Measurements from ENCODE around the gene CHCHD6.
A peak's percentile ranks its signal among the peaks of the same experiment; 100 is the strongest.

CHCHD6 gene

GRCh38 chr3:126945891-126946290, 241.9 kb downstream of the CHCHD6 start:
- Histone ChIP-seq H3K9ac (no peak overlapping the region), H3K27me3 (no peaks in the 10 kb centered on the region), H3K4me3 (no peak overlapping the region), H3K4me2 (no peak overlapping the region), H3K9me3 (no peaks in the 10 kb centered on the region), H3K4me1 (peaks cover 73% of the 10 kb centered on the region), H4K20me1 (no peaks in the 10 kb centered on the region), H3K27ac (no peak overlapping the region), H3K36me3 (0 out of 2 replicates have a peak, but pooled peaks cover 7% of the 10 kb centered on the region)
- TF ChIP-seq Cebpa-rat (IDR thresholded peaks at IDR 0.05) = no peak

GRCh38 chr3:126946405-126946804, 242.4 kb downstream of the CHCHD6 start:
- Histone ChIP-seq H4K20me1 (no peaks in the 10 kb centered on the region), H3K4me1 (peaks cover 68% of the 10 kb centered on the region), H3K36me3 (0 out of 2 replicates have a peak, but pooled peaks cover 7% of the 10 kb centered on the region), H3K27ac (no peak overlapping the region), H3K4me3 (no peak overlapping the region), H3K9me3 (no peaks in the 10 kb centered on the region), H3K4me2 (no peak overlapping the region), H3K9ac (no peak overlapping the region), H3K27me3 (no peaks in the 10 kb centered on the region)
- TF ChIP-seq Cebpa-rat (IDR thresholded peaks at IDR 0.05) = no peak

GRCh38 chr3:126947429-126947828, 243.4 kb downstream of the CHCHD6 start:
- Histone ChIP-seq H3K4me1 (peaks cover 61% of the 10 kb centered on the region), H3K36me3 (0 out of 2 replicates have a peak, but pooled peaks cover 7% of the 10 kb centered on the region), H4K20me1 (no peaks in the 10 kb centered on the region)

GRCh38 chr3:126948980-126949535, 245.0 kb downstream of the CHCHD6 start:
- H3K36me3 ChIP-seq = no peaks in the 10 kb centered on the region
- H4K20me1 ChIP-seq = peaks cover 2% of the 10 kb centered on the region
- H3K4me1 ChIP-seq = peaks cover 71% of the 10 kb centered on the region
- H3K9me3 ChIP-seq = no peaks in the 10 kb centered on the region
- no peak overlapping the region for H3K27ac ChIP-seq
- H3K9ac ChIP-seq = no peak overlapping the region
- no peak for TF ChIP-seq Cebpa-rat (IDR thresholded peaks at IDR 0.05)
- H3K4me2 ChIP-seq = peak overlapping the region; percentile 66
- no peaks in the 10 kb centered on the region for H3K27me3 ChIP-seq
- H3K4me3 ChIP-seq = no peak overlapping the region

More at GRCh38 chr3:126947429-126947828, 243.4 kb downstream of the CHCHD6 start:
- H3K9ac ChIP-seq = no peak overlapping the region
- no peak for TF ChIP-seq Cebpa-rat (IDR thresholded peaks at IDR 0.05)
- no peak overlapping the region for H3K27ac ChIP-seq
- no peak overlapping the region for H3K4me3 ChIP-seq
- peak overlapping the region; percentile 66; the same call in 1 of the 2 replicates for H3K4me2 ChIP-seq
- no peaks in the 10 kb centered on the region for H3K9me3 ChIP-seq
- H3K27me3 ChIP-seq = no peaks in the 10 kb centered on the region

GRCh38 chr3:126951561-126951960, 247.5 kb downstream of the CHCHD6 start:
- H3K9me3 ChIP-seq = no peaks in the 10 kb centered on the region
- peaks cover 21% of the 10 kb centered on the region for H4K20me1 ChIP-seq
- H3K4me3 ChIP-seq = no peak overlapping the region
- no peaks in the 10 kb centered on the region for H3K36me3 ChIP-seq
- no peak overlapping the region for H3K9ac ChIP-seq
- H3K27ac ChIP-seq = no peak overlapping the region
- H3K4me1 ChIP-seq = peaks cover 81% of the 10 kb centered on the region
- H3K27me3 ChIP-seq = no peaks in the 10 kb centered on the region
- no peak for TF ChIP-seq Cebpa-rat (IDR thresholded peaks at IDR 0.05)
- H3K4me2 ChIP-seq = no peak overlapping the region

- H3K4me1 ChIP-seq = peaks cover 86% of the 10 kb centered on the region
- H3K9ac ChIP-seq = no peak overlapping the region
- no peaks in the 10 kb centered on the region for H3K36me3 ChIP-seq
- peaks cover 21% of the 10 kb centered on the region for H4K20me1 ChIP-seq
- no peak overlapping the region for H3K4me3 ChIP-seq
- H3K27ac ChIP-seq = no peak overlapping the region; the same call in 1 of the 2 replicates
- no peak overlapping the region for H3K4me2 ChIP-seq
- TF ChIP-seq Cebpa-rat (IDR thresholded peaks at IDR 0.05) = no peak
- no peaks in the 10 kb centered on the region for H3K9me3 ChIP-seq
- no peaks in the 10 kb centered on the region for H3K27me3 ChIP-seq
Measured at GRCh38 chr3:126952261-126952982, 248.4 kb downstream of the CHCHD6 start.

GRCh38 chr3:126952983-126953660, 249.1 kb downstream of the CHCHD6 start:
- no peak overlapping the region for H3K27ac ChIP-seq
- H3K4me3 ChIP-seq = no peak overlapping the region
- H3K9me3 ChIP-seq = no peaks in the 10 kb centered on the region
- no peak overlapping the region for H3K9ac ChIP-seq
- no peaks in the 10 kb centered on the region for H3K27me3 ChIP-seq
- H3K4me1 ChIP-seq = peaks cover 86% of the 10 kb centered on the region
- H3K4me2 ChIP-seq = peak overlapping the region; percentile 92; the same call in 1 of the 2 replicates
- TF ChIP-seq Cebpa-rat (IDR thresholded peaks at IDR 0.05) = no peak
- H4K20me1 ChIP-seq = peaks cover 21% of the 10 kb centered on the region
- H3K36me3 ChIP-seq = no peaks in the 10 kb centered on the region

GRCh38 chr3:126954141-126954842, 250.3 kb downstream of the CHCHD6 start:
- Histone ChIP-seq H3K27me3 (no peaks in the 10 kb centered on the region), H3K9ac (peak overlapping the region; percentile 16; the same call in 1 of the 2 replicates), H3K4me1 (peaks cover 86% of the 10 kb centered on the region), H3K27ac (peak overlapping the region; percentile 66), H3K9me3 (no peaks in the 10 kb centered on the region), H3K4me3 (0 out of 2 replicates have a peak overlapping the region, but pooled peaks have one; percentile 2), H3K36me3 (no peaks in the 10 kb centered on the region), H4K20me1 (peaks cover 21% of the 10 kb centered on the region), H3K4me2 (peak overlapping the region; percentile 92)
- no peak for TF ChIP-seq Cebpa-rat (IDR thresholded peaks at IDR 0.05)

- H3K9me3 ChIP-seq = no peaks in the 10 kb centered on the region
- no peaks in the 10 kb centered on the region for H3K27me3 ChIP-seq
- H3K27ac ChIP-seq = peak overlapping the region; percentile 66
- peak overlapping the region; percentile 92 for H3K4me2 ChIP-seq
- 0 out of 2 replicates have a peak overlapping the region, but pooled peaks have one; percentile 2 for H3K4me3 ChIP-seq
- peaks cover 21% of the 10 kb centered on the region for H4K20me1 ChIP-seq
- H3K36me3 ChIP-seq = no peaks in the 10 kb centered on the region
- H3K4me1 ChIP-seq = peaks cover 86% of the 10 kb centered on the region
- no peak for TF ChIP-seq Cebpa-rat (IDR thresholded peaks at IDR 0.05)
- peak overlapping the region; percentile 44; the same call in 1 of the 2 replicates for H3K9ac ChIP-seq
Measured at GRCh38 chr3:126955004-126955790, 251.2 kb downstream of the CHCHD6 start.
